HG03108 (cell line): Measurements from ENCODE around the gene LRBA.
"Not testable (repeated sequence)": the region's sequence is repeated elsewhere in the genome, so short reads cannot be mapped to it uniquely, and the experiment has no call there.

Source experiments
- ATAC-seq: cut with Tn5 transposase; IDR thresholded peaks from one replicate; pipeline ENCODE4 v1.9.1; 2021; ENCODE audit warnings: moderate library complexity; ENCODE audit not compliant: unreplicated experiment

Gene LRBA

GRCh38 chr4:150949342-150949741, 65.7 kb downstream of the LRBA start:
- no peak for ATAC-seq

GRCh38 chr4:150948710-150949109, 66.4 kb downstream of the LRBA start:
- ATAC-seq = no peak

GRCh38 chr4:150948074-150948473, 67.0 kb downstream of the LRBA start:
- ATAC-seq = no peak

GRCh38 chr4:150944660-150945059, 70.4 kb downstream of the LRBA start:
- ATAC-seq = no peak

- no peak for ATAC-seq
Observed at GRCh38 chr4:150943818-150944217, 71.3 kb downstream of the LRBA start.

- no peak for ATAC-seq
Observed at GRCh38 chr4:150943126-150943525, 72.0 kb downstream of the LRBA start.

- no peak for ATAC-seq
Observed at GRCh38 chr4:150942539-150942938, 72.5 kb downstream of the LRBA start.

- ATAC-seq = no peak
Observed at GRCh38 chr4:150940123-150940522, 75.0 kb downstream of the LRBA start.

- no peak for ATAC-seq
Observed at GRCh38 chr4:150939530-150939929, 75.6 kb downstream of the LRBA start.

- ATAC-seq = no peak
Observed at GRCh38 chr4:150938873-150939499, 76.1 kb downstream of the LRBA start.

GRCh38 chr4:150938417-150938816, 76.7 kb downstream of the LRBA start:
- no peak for ATAC-seq

GRCh38 chr4:150934022-150934421, 81.1 kb downstream of the LRBA start:
- no peak for ATAC-seq

GRCh38 chr4:150931796-150932195, 83.3 kb downstream of the LRBA start:
- no peak for ATAC-seq

GRCh38 chr4:150931005-150931404, 84.1 kb downstream of the LRBA start:
- no peak for ATAC-seq

- no peak for ATAC-seq
Observed at GRCh38 chr4:150923945-150924344, 91.1 kb downstream of the LRBA start.

- not testable (repeated sequence) for ATAC-seq
Observed at GRCh38 chr4:150921486-150921885, 93.6 kb downstream of the LRBA start.

- ATAC-seq = not testable (repeated sequence)
Observed at GRCh38 chr4:150918562-150918961, 96.5 kb downstream of the LRBA start.

- ATAC-seq = no peak
Observed at GRCh38 chr4:150911326-150911725, 103.8 kb downstream of the LRBA start.

GRCh38 chr4:150909116-150909515, 106.0 kb downstream of the LRBA start:
- ATAC-seq = no peak

GRCh38 chr4:150906987-150907633, 108.0 kb downstream of the LRBA start:
- no peak for ATAC-seq

GRCh38 chr4:150904671-150905070, 110.4 kb downstream of the LRBA start:
- ATAC-seq = no peak

GRCh38 chr4:150903603-150904002, 111.5 kb downstream of the LRBA start:
- ATAC-seq = no peak

- no peak for ATAC-seq
Observed at GRCh38 chr4:150896497-150896896, 118.6 kb downstream of the LRBA start.
